HL-60/S4 treated with phorbol 12-myristate 13-acetate at 8.2 ng/mL for 4 days and 3 days (cell line): Measurements from ENCODE around the gene SLFN12L.
"Not testable (repeated sequence)": the region's sequence is repeated elsewhere in the genome, so short reads cannot be mapped to it uniquely, and the experiment has no call there.

Source experiments
- in situ Hi-C: fragments of 300-500 bp; cut with MboI; formaldehyde crosslinking; loops from 2 replicates; pipeline ENCODE4 v1.15.0; 2022; ENCODE audit warnings: low sequenced_read_pairs

Gene SLFN12L

GRCh38 chr17:35543856-35544255 lies 6.4 kb upstream of the SLFN12L start:
- in situ Hi-C loops = no loop called here

- in situ Hi-C loops = no loop called here
These were observed 5.5 kb upstream of the SLFN12L start for GRCh38 chr17:35542990-35543389.

- in situ Hi-C loops = no loop called here
These were observed 4.0 kb upstream of the SLFN12L start for GRCh38 chr17:35541434-35541833.

GRCh38 chr17:35540589-35541404 lies 3.3 kb upstream of the SLFN12L start:
- in situ Hi-C loops = no loop called here

- in situ Hi-C loops = loop anchor here (5.0 to 10.0 kb wide), 2 partner anchors 227 to 375 kb away; no protein-coding TSS in a partner anchor
These were observed 2.2 kb upstream of the SLFN12L start for GRCh38 chr17:35539659-35540026.

- in situ Hi-C loops = loop anchor here (5.0 to 10.0 kb wide), 2 partner anchors 224 to 372 kb away; no protein-coding TSS in a partner anchor
These were observed 760 bp downstream of the SLFN12L start for GRCh38 chr17:35536664-35537171.

GRCh38 chr17:35535406-35535805 lies 2.1 kb downstream of the SLFN12L start:
- in situ Hi-C loops = loop anchor here (5.0 to 10.0 kb wide), 2 partner anchors 223 to 371 kb away; no protein-coding TSS in a partner anchor

GRCh38 chr17:35534576-35535093 lies 2.8 kb downstream of the SLFN12L start:
- in situ Hi-C loops = loop anchor here (5.0 to 10.0 kb wide), 2 partner anchors 222 to 370 kb away; no protein-coding TSS in a partner anchor

- in situ Hi-C loops = loop anchor here (10.0 kb wide), 1 partner anchor 366 kb away; no protein-coding TSS in a partner anchor
These were observed 6.3 kb downstream of the SLFN12L start for GRCh38 chr17:35531160-35531559.

- in situ Hi-C loops = loop anchor here (10.0 kb wide), 1 partner anchor 365 kb away; no protein-coding TSS in a partner anchor
These were observed 7.6 kb downstream of the SLFN12L start for GRCh38 chr17:35529866-35530265.

- in situ Hi-C loops = not testable (repeated sequence)
These were observed 8.2 kb downstream of the SLFN12L start for GRCh38 chr17:35529326-35529725.

- in situ Hi-C loops = no loop called here
These were observed 14.2 kb downstream of the SLFN12L start for GRCh38 chr17:35523296-35523695.

- in situ Hi-C loops = not testable (repeated sequence)
These were observed 15.7 kb downstream of the SLFN12L start for GRCh38 chr17:35521654-35522256.

GRCh38 chr17:35521150-35521549 lies 16.3 kb downstream of the SLFN12L start:
- in situ Hi-C loops = no loop called here

GRCh38 chr17:35519906-35520442 lies 17.5 kb downstream of the SLFN12L start:
- in situ Hi-C loops = no loop called here

- in situ Hi-C loops = no loop called here
These were observed 18.0 kb downstream of the SLFN12L start for GRCh38 chr17:35519439-35519838.

GRCh38 chr17:35518431-35518830 lies 19.0 kb downstream of the SLFN12L start:
- in situ Hi-C loops = not testable (repeated sequence)

- in situ Hi-C loops = no loop called here
These were observed 22.5 kb downstream of the SLFN12L start for GRCh38 chr17:35515027-35515426.

- in situ Hi-C loops = no loop called here
These were observed 22.9 kb downstream of the SLFN12L start for GRCh38 chr17:35514564-35514963.

GRCh38 chr17:35510052-35510451 lies 27.4 kb downstream of the SLFN12L start:
- in situ Hi-C loops = no loop called here

GRCh38 chr17:35507714-35508113 lies 29.8 kb downstream of the SLFN12L start:
- in situ Hi-C loops = not testable (repeated sequence)
